ENCODE results near the gene SEZ6.

SEZ6 gene

DNA sequence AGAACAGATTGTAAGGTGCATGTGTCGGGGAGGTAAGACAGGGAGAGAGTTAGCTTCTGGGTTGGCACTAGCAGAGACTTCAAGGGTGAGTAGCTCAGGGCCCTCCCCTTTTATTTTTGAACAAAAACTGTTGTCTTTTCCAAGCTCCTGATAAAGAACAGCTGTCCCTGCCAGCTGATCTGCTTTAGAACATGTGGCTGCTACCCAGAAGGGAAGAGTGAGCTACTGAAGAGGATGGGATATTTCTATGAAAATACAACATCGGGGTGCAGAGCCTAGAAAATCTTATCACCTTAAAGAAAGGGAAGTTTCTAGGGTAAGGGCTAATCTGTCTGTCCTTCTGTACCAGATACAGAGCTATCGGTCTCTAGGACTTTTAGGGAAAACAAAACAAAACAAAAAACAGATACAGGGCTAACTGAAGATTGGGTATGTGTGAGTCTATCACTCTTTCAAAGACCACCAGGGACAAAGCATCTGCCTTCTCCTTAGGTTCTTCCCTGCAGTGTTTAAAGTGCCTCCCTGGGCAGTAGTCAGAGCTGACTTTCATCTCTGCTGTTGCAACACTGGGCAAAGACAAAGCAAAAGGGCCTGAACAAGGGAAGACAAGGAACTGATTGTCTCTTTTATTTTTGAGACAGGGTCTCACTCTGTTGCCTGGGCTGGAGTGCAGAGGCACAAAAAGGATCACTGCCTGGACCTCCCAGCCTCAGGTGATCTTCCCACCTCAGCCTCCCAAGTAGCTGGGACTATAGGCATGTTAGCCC is 97.9 kb downstream of the SEZ6 start:
- DNase-seq (ENCODE audit: low read depth in 2 of 2, low spot score in 1 of 2): no peak

DNA sequence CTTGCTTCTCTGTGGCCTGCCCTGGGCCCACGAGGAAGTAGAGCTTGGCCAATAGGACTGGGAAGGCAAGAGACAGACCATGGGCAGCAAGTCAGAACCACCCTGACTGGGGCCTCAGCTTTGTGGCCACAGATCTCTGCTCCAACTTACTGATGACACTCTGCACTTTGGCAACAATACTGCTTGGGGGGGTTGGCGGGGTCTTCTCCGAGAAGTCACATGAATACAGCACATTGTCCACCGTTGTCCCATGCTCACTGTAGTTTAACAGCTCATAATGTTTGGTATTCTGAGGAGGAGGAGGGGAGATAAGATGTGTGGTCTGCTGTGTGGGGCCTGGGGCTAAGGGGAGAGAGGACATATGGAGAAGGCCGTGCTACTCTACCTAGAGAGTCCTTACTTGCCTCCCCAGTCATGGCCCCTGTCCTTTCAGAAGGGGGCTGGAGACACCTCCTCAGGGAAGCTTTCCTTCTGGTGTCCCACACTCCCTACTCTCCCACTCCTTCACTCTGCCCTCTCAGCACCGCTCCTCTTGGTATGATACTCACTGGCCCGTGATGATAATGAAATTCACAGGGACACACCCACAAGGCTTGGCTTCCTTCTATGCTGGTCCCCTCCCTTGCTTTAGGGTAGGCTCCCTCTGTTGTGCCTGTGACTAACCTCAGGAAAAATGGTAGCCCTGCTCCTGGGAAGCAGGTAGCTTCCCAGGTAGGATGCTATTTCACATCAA is 99.0 kb downstream of the SEZ6 start:
- no peak for DNase-seq (ENCODE audit: low read depth in 2 of 2, low spot score in 1 of 2)

GRCh38 chr17:28906276-28906675 is 99.6 kb downstream of the SEZ6 start:
- DNase-seq (ENCODE audit: low read depth in 2 of 2, low spot score in 1 of 2): no peak
